ENCODE data around the gene NEK4. TPM values are rescaled to one million over a fixed set of nuclear protein-coding genes. Genes with fewer than 3 reads are reported as not detected.

Gene NEK4
- total and polyA plus RNA-seq, 2 of the 13 experiments (the other 11 are each of a cell fraction or from before 2014, with no cell fraction given), result 16.5 to 38.0 TPM

DNA sequence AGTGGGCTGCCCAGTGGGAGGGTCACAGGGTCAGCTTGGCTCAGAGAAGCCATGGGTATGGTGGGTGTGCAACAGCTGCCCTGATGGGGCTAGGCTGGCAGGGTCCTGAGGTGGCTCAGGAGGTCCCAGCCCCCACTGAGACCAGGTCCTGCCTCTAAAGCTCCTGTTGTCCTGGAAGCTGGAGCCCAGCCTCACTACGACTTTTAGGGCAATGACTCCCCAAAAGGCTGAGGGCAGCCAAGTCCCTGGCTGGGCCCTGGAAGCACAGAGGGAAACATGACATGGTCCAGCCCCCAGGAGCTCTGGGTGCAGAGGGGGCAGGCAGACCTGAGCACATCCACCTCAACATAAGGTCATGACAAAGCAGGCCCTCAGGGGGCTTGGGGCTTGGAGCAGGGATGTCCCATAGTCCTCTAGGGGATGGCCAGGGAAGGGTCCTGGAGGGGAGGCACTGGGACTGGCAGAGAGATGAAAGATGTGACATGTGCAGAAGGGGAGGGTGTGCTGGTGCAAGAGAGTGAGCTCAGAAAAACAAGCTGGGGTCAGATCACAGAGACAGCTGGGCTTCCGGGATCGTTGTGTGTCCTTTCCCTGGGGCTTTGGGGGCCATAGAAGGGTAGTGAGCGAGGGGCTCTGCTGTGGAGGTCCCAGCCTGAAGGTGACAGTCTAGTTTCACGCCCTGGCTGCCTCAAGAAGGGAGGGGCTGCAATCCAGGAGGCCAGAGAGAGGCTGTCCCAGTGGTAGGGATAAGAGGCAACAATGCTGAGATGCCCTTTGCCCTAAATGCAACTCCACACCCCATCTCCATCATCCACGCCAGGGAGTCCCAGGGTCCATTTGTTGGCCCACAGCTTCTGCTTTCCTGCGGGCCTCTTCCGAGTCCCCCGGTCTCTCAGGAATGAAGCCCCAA, 23.2 kb upstream of the NEK4 start:
- no peaks in the 10 kb centered on the region for H3K27me3 ChIP-seq (ENCODE audit: control insufficient read depth in 1 of 2, insufficient read depth in 2 of 2, low read length in 2 of 2)
- peaks cover 100% of the 10 kb centered on the region for H3K4me1 ChIP-seq (ENCODE audit: insufficient read depth, low read length)
- ChIA-PET POLR2A (interaction anchor here (0.9 to 10.9 kb wide), 13 partner anchors 12 to 366 kb away, joined by 3 to 466 read pairs (median 6); partner anchors contain the start of genes ITIH1, ITIH4, NEK4 and SPCS1), CTCF (ENCODE audit: low intra/inter-chr PET ratio, low total read pairs) (no interaction called here)
- FAIRE-seq (peak; percentile 18), ATAC-seq (peak; percentile 28), DNase-seq (ENCODE audit: low spot score) (peak; percentile 32)
- no peaks in the 10 kb centered on the region for H3K9me3 ChIP-seq (ENCODE audit: low read length)
- 3% methylated on average over 6 of the region's 9 CpGs for WGBS (ENCODE audit: low lambda C conversion rate)
- intact Hi-C loops (cut with micrococcal nuclease; ENCODE audit: unreplicated experiment) (no loop called here), in situ Hi-C loops (cut with HindIII; ENCODE audit: extremely low pct_ligation_motif_present, low pct_unique_long_range_greater_than_20kb) (no loop called here)
- H3K27ac ChIP-seq (ENCODE audit: extremely low read length, insufficient read depth, low read length), result peak overlapping the region; percentile 87
- H4K20me1 ChIP-seq (ENCODE audit: insufficient read depth, low read length), result no peaks in the 10 kb centered on the region
- peak overlapping the region; percentile 59 to 76 (median 76); a peak in 5 of 6 replicates for H3K4me3 ChIP-seq (replicated peaks in 1 of 3; ENCODE audit: insufficient read depth in 1 of 3, low read depth in 2 of 3, low read length in 3 of 3)
- no TSS peak for BruUV-seq (replicated peaks)
- no peak overlapping the region for H2AFZ ChIP-seq (ENCODE audit: low read length)
- peaks cover 4% of the 10 kb centered on the region for H3K79me2 ChIP-seq (ENCODE audit: insufficient read depth, low read length)
- H3K36me3 ChIP-seq (replicated peaks in 1 of 2; ENCODE audit: control insufficient read depth in 1 of 2, insufficient read depth in 2 of 2, low read length in 2 of 2), result peaks cover 9 to 18% of the 10 kb centered on the region in 2 experiments; a peak in 3 of 5 replicates
- peak overlapping the region; percentile 75 for H3K9ac ChIP-seq (ENCODE audit: insufficient read depth, low read depth, low read length)
- H3K4me2 ChIP-seq (ENCODE audit: low read depth, low read length), result peak overlapping the region; percentile 93
- TF ChIP-seq ZNF83 (CRISPR knock-in tag; IDR thresholded peaks at IDR 0.05; ENCODE audit: borderline replicate concordance) (no peak), DNMT1 (CRISPR knock-in tag; IDR thresholded peaks at IDR 0.05) (no peak), IKZF1 (IDR thresholded peaks at IDR 0.05) (no peak), CCDC6 (CRISPR knock-in tag; IDR thresholded peaks at IDR 0.05) (peak; percentile 42; the same call in 1 of the 2 replicates), KMT2A (CRISPR knock-in tag; IDR thresholded peaks at IDR 0.05) (no peak), PLRG1 (conservative IDR thresholded peaks at IDR 0.05) (no peak), ZNF333 (CRISPR knock-in tag; IDR thresholded peaks at IDR 0.05; ENCODE audit: borderline replicate concordance) (0 out of 2 replicates have a peak, but pooled peaks have one; percentile 61)
- TF ChIP-seq, protein P1, sequence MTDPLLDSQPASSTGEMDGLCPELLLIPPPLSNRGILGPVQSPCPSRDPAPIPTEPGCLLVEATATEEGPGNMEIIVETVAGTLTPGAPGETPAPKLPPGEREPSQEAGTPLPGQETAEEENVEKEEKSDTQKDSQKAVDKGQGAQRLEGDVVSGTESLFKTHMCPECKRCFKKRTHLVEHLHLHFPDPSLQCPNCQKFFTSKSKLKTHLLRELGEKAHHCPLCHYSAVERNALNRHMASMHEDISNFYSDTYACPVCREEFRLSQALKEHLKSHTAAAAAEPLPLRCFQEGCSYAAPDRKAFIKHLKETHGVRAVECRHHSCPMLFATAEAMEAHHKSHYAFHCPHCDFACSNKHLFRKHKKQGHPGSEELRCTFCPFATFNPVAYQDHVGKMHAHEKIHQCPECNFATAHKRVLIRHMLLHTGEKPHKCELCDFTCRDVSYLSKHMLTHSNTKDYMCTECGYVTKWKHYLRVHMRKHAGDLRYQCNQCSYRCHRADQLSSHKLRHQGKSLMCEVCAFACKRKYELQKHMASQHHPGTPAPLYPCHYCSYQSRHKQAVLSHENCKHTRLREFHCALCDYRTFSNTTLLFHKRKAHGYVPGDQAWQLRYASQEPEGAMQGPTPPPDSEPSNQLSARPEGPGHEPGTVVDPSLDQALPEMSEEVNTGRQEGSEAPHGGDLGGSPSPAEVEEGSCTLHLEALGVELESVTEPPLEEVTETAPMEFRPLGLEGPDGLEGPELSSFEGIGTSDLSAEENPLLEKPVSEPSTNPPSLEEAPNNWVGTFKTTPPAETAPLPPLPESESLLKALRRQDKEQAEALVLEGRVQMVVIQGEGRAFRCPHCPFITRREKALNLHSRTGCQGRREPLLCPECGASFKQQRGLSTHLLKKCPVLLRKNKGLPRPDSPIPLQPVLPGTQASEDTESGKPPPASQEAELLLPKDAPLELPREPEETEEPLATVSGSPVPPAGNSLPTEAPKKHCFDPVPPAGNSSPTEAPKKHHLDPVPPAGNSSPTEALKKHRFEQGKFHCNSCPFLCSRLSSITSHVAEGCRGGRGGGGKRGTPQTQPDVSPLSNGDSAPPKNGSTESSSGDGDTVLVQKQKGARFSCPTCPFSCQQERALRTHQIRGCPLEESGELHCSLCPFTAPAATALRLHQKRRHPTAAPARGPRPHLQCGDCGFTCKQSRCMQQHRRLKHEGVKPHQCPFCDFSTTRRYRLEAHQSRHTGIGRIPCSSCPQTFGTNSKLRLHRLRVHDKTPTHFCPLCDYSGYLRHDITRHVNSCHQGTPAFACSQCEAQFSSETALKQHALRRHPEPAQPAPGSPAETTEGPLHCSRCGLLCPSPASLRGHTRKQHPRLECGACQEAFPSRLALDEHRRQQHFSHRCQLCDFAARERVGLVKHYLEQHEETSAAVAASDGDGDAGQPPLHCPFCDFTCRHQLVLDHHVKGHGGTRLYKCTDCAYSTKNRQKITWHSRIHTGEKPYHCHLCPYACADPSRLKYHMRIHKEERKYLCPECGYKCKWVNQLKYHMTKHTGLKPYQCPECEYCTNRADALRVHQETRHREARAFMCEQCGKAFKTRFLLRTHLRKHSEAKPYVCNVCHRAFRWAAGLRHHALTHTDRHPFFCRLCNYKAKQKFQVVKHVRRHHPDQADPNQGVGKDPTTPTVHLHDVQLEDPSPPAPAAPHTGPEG (CRISPR knock-in tag; IDR thresholded peaks at IDR 0.05), result no peak
- TF ChIP-seq, protein P2, sequence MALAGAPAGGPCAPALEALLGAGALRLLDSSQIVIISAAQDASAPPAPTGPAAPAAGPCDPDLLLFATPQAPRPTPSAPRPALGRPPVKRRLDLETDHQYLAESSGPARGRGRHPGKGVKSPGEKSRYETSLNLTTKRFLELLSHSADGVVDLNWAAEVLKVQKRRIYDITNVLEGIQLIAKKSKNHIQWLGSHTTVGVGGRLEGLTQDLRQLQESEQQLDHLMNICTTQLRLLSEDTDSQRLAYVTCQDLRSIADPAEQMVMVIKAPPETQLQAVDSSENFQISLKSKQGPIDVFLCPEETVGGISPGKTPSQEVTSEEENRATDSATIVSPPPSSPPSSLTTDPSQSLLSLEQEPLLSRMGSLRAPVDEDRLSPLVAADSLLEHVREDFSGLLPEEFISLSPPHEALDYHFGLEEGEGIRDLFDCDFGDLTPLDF (CRISPR knock-in tag; IDR thresholded peaks at IDR 0.05), result no peak
- TF ChIP-seq, protein P3, sequence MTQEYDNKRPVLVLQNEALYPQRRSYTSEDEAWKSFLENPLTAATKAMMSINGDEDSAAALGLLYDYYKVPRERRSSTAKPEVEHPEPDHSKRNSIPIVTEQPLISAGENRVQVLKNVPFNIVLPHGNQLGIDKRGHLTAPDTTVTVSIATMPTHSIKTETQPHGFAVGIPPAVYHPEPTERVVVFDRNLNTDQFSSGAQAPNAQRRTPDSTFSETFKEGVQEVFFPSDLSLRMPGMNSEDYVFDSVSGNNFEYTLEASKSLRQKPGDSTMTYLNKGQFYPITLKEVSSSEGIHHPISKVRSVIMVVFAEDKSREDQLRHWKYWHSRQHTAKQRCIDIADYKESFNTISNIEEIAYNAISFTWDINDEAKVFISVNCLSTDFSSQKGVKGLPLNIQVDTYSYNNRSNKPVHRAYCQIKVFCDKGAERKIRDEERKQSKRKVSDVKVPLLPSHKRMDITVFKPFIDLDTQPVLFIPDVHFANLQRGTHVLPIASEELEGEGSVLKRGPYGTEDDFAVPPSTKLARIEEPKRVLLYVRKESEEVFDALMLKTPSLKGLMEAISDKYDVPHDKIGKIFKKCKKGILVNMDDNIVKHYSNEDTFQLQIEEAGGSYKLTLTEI (CRISPR knock-in tag; conservative IDR thresholded peaks at IDR 0.05), result no peak
- TF ChIP-seq, protein P4, sequence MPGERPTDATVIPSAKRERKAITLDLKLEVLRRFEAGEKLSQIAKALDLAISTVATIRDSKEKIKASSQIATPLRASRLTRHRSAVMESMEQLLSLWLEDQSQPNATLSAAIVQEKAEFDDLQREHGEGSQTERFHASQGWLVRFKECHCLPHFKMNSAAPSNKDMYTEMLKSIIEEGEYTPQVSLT (CRISPR knock-in tag; IDR thresholded peaks at IDR 0.05; ENCODE audit: borderline replicate concordance, low read depth), result no peak
- TF ChIP-seq, protein P5, sequence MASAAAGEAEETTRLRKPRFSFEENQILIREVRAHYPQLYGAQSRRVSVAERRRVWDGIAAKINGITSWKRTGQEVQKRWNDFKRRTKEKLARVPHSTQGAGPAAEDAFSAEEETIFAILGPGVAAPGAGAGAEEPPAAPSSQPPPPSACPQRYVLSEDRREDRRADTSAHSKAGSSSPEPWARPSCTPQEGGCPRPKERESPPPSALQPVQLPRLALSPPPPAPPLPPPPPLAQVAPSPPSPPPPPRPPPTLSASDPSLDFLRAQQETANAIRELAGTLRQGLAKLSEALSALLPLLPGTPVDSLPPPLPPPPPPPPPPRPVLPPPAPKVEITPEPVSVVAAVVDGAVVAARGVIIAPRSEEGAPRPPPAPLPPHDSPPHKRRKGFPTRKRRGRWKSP (CRISPR knock-in tag; IDR thresholded peaks at IDR 0.05), result 0 out of 2 replicates have a peak, but pooled peaks have one; percentile 55

All from HepG2 (cell line).